A549 (cell line): ENCODE measurements around the gene CNGA1. TPM values are rescaled to one million over a fixed set of nuclear protein-coding genes. Genes with fewer than 3 reads are reported as not detected.

ENCODE experiments used
- ATAC-seq, 2 experiments: fragments of 200-7000 bp in 1 of 2; fragments of >200 bp in 1 of 2; cut with Nextera tagmentation in 1 of 2; cut with Tn5 transposase in 1 of 2; 3 replicates each; pipeline versions ENCODE4 v1.8.0 to v1.9.1; 2018 to 2020; ENCODE audit warnings: mild to moderate bottlenecking in 1 of 2, moderate library complexity in 1 of 2
- CTCF ChIA-PET: fragments of 300-600 bp; sonication (Branson Sonifier 250); formaldehyde crosslinking; extraction: SDS; loops from one replicate; lab custom pipeline; 2021; ENCODE audit warnings: antibody characterized with exemption, inconsistent platforms; lab: Yijun Ruan, JAX
- POLR2A ChIA-PET: fragments of 350-600 bp; formaldehyde crosslinking; extraction: SDS; loops from one replicate; lab custom pipeline; 2021; ENCODE audit warnings: antibody characterized with exemption, inconsistent platforms; lab: Yijun Ruan, JAX
- DNase-seq, 2 experiments: peaks; one replicate each; pipeline versions ENCODE4 v3.0.0 to v3.0.0-alpha.2; 2011 to 2016; ENCODE audit warnings: low read depth in 1 of 2, low spot score in 1 of 2
- FAIRE-seq: peaks from 2 replicates; lab custom pipeline; 2011; peaks lifted over from hg19 to GRCh38; lab: Jason Lieb, UNC
- H3K27ac ChIP-seq, 2 experiments: fragments of >200 bp; sonication (Bioruptor Twin); formaldehyde crosslinking; 3 replicates each; pipeline ENCODE4 v1.5.1; 2016 to 2017
- H3K4me1 ChIP-seq: fragments of >200 bp; sonication (Bioruptor Twin); formaldehyde crosslinking; 3 replicates; pipeline ENCODE4 v1.6.1; 2016
- H3K4me2 ChIP-seq: fragments of >200 bp; sonication (Bioruptor Twin); formaldehyde crosslinking; 3 replicates; pipeline ENCODE4 v1.6.1; 2016
- H3K4me3 ChIP-seq: fragments of >200 bp; sonication (Bioruptor Twin); formaldehyde crosslinking; 3 replicates; pipeline ENCODE4 v1.5.1; 2016
- H3K9me3 ChIP-seq: fragments of >200 bp; sonication (Bioruptor Twin); formaldehyde crosslinking; 3 replicates; pipeline ENCODE4 v1.6.1; 2016
- CBX8 ChIP-seq: fragments of 200-600 bp; sonication (generic); IDR thresholded peaks from 2 replicates; pipeline ENCODE4 v1.6.1; 2016
- CHD2 ChIP-seq: fragments of 150-350 bp; IDR thresholded peaks from 2 replicates; pipeline ENCODE4 v1.6.1; 2014; ENCODE audit warnings: low read length; ENCODE audit not compliant: partially characterized antibody
- EHF ChIP-seq: fragments of 250-450 bp; sonication (Bioruptor Pico); IDR thresholded peaks from 2 replicates; pipeline ENCODE4 v1.5.0; 2020; ENCODE audit warnings: mild to moderate bottlenecking
- EHMT2 ChIP-seq: fragments of 200-600 bp; sonication (generic); IDR thresholded peaks from 2 replicates; pipeline ENCODE4 v1.6.1; 2016; ENCODE audit warnings: antibody characterized with exemption, low read depth, mild to moderate bottlenecking, moderate library complexity
- EP300 ChIP-seq, 2 experiments: fragments of >200 bp; sonication (Bioruptor Twin); formaldehyde crosslinking; IDR thresholded peaks; 2 replicates in 1 of 2; 3 replicates in 1 of 2; pipeline ENCODE4 v1.6.1; 2016 to 2017
- ESRRA ChIP-seq: fragments of 150-350 bp; IDR thresholded peaks from 2 replicates; pipeline ENCODE4 v1.6.1; 2014; ENCODE audit warnings: mild to moderate bottlenecking, low read length, borderline replicate concordance
- FOSL2 ChIP-seq, 2 experiments: fragments of 450-650 bp in 1 of 2; fragments of >200 bp in 1 of 2; sonication (Bioruptor Twin) in 1 of 2; formaldehyde crosslinking; IDR thresholded peaks; 2 replicates each; pipeline versions ENCODE4 v1.5.0 to v1.6.1; 2016 to 2020; ENCODE audit warnings: mild to moderate bottlenecking in 1 of 2, moderate library complexity in 1 of 2
- FOXS1 ChIP-seq: fragments of 250-450 bp; sonication (Bioruptor Pico); IDR thresholded peaks from 2 replicates; pipeline ENCODE4 v1.5.0; 2020; ENCODE audit warnings: mild to moderate bottlenecking, moderate library complexity
- HDAC2 ChIP-seq: fragments of 200-600 bp; sonication (generic); IDR thresholded peaks from 2 replicates; pipeline ENCODE4 v1.6.1; 2016
- HEYL ChIP-seq: fragments of 250-450 bp; sonication (Bioruptor Pico); IDR thresholded peaks from 2 replicates; pipeline ENCODE4 v1.8.0; 2021; ENCODE audit warnings: mild to moderate bottlenecking, moderate library complexity
- HOXB5 ChIP-seq: fragments of 250-450 bp; sonication (Bioruptor Pico); IDR thresholded peaks from 2 replicates; pipeline ENCODE4 v1.5.0; 2020; ENCODE audit warnings: mild to moderate bottlenecking, moderate library complexity
- JUNB ChIP-seq: fragments of >200 bp; sonication (Bioruptor Twin); formaldehyde crosslinking; IDR thresholded peaks from 2 replicates; pipeline ENCODE4 v1.6.1; 2016
- KDM1A ChIP-seq: fragments of 200-600 bp; sonication (generic); IDR thresholded peaks from 2 replicates; pipeline ENCODE4 v1.6.1; 2016; ENCODE audit warnings: low read depth, mild to moderate bottlenecking
- MYC ChIP-seq: IDR thresholded peaks from 2 replicates; pipeline ENCODE4 v1.6.1; 2012; ENCODE audit warnings: mild to moderate bottlenecking, inconsistent platforms, low read length, improper control_type of control experiment, borderline replicate concordance
- NFE2L2 ChIP-seq: fragments of 150-350 bp; conservative IDR thresholded peaks from 2 replicates; pipeline ENCODE4 v1.6.1; 2014; ENCODE audit warnings: low read length
- NR3C1 ChIP-seq: fragments of >200 bp; sonication (Bioruptor Twin); formaldehyde crosslinking; IDR thresholded peaks from 3 replicates; pipeline ENCODE4 v1.6.1; 2017
- PHF8 ChIP-seq: fragments of 200-600 bp; sonication (generic); IDR thresholded peaks from 2 replicates; pipeline ENCODE4 v1.6.1; 2016; ENCODE audit warnings: low read depth, mild to moderate bottlenecking, antibody characterized with exemption, moderate library complexity, borderline replicate concordance
- RAD21 ChIP-seq, 2 experiments: fragments of >200 bp in 1 of 2; sonication (Bioruptor Twin) in 1 of 2; formaldehyde crosslinking in 1 of 2; IDR thresholded peaks in 1 of 2; conservative IDR thresholded peaks in 1 of 2; 2 replicates in 1 of 2; 3 replicates in 1 of 2; pipeline ENCODE4 v1.6.1; 2012 to 2018; ENCODE audit warnings: inconsistent platforms in 1 of 2
- RFX5 ChIP-seq: fragments of 450-650 bp; IDR thresholded peaks from 2 replicates; pipeline ENCODE4 v1.7.1; 2014; ENCODE audit warnings: antibody characterized with exemption, mild to moderate bottlenecking, moderate library complexity
- SMC3 ChIP-seq: fragments of >200 bp; sonication (Bioruptor Twin); formaldehyde crosslinking; IDR thresholded peaks from 3 replicates; pipeline ENCODE4 v1.6.1; 2018; ENCODE audit warnings: inconsistent platforms
- TFCP2L1 ChIP-seq: fragments of 250-450 bp; sonication (Bioruptor Pico); IDR thresholded peaks from 2 replicates; pipeline ENCODE4 v1.5.0; 2021; ENCODE audit warnings: mild to moderate bottlenecking
- ZFP36 ChIP-seq: fragments of 450-650 bp; IDR thresholded peaks from 2 replicates; pipeline ENCODE4 v1.6.1; 2014; ENCODE audit warnings: borderline replicate concordance; ENCODE audit not compliant: partially characterized antibody
- WGBS: methylation state at CpG from one replicate; pipeline ENCODE4 v1.1.6; 2017; ENCODE audit errors: missing lambda C conversion rate; 5-methylcytosine and 5-hydroxymethylcytosine counted together
- polyA plus RNA-seq, 4 experiments: library from polyadenylated mRNA; depleted of rRNA in 3 of 4; stranded (reverse); fragments of >200 nt; fragmentation: RNase III in 1 of 4; extraction: RNeasy Plus Mini Kit Qiagen cat#74134 plus additional on column Dnase treatment in 1 of 4; gene quantifications; 2 replicates in 3 of 4; 3 replicates in 1 of 4; pipeline ENCODE4 v1.2.3, GENCODE V29; 2011 to 2017
- TF ChIP-seq, protein P1 (sequence below): IDR thresholded peaks from 2 replicates; pipeline ENCODE4 v1.6.1; 2012
- TF ChIP-seq, protein P2 (sequence below): fragments of 200-600 bp; sonication (generic); IDR thresholded peaks from 2 replicates; pipeline ENCODE4 v1.6.1; 2016; ENCODE audit warnings: antibody characterized with exemption, mild to moderate bottlenecking, moderate library complexity

The CNGA1 gene
- polyA plus RNA-seq, 2 of the 4 experiments (the other 2 are of a cell fraction): 0.12 TPM; not detected in 1

DNA sequence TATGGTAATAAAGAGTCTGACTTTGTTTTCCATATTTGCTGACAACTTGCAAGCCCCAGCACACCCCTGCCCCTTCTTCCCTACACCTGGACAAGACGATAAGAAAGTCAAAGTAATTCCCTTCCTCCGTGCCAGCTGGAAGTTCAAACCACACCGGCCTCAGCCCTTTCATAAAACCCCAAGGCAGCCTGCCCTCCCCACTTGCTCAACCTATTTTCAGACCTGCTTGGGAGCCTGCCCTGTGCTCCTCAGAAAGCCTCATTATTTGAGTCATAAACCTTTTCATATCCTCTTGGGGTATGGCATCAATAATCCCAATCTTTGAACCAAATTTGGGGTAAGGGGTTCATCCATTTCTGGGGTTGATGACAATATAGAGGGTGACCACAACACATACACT lies 29.6 kb upstream of the CNGA1 start:
- WGBS: 26% methylated on average over 3 of the region's 3 CpGs
- no peak overlapping the region for H3K27ac ChIP-seq
- no peak for ATAC-seq
- no peak for FAIRE-seq
- ChIA-PET POLR2A (no interaction called here), CTCF (interaction anchor here (0.6 kb wide), 1 partner anchor 377 kb away, joined by 3 read pairs; no protein-coding TSS in a partner anchor)
- no peak overlapping the region for H3K4me2 ChIP-seq
- no peaks in the 10 kb centered on the region for H3K9me3 ChIP-seq
- no peak overlapping the region for H3K4me3 ChIP-seq
- DNase-seq: no peak
- H3K4me1 ChIP-seq: no peaks in the 10 kb centered on the region
- no peak for TF ChIP-seq RAD21 (conservative IDR thresholded peaks at IDR 0.05 in 1 of 2, IDR thresholded peaks at IDR 0.05 in 1 of 2)
- TF ChIP-seq ESRRA: no peak
- no peak for TF ChIP-seq FOSL2 (IDR thresholded peaks at IDR 0.05)
- TF ChIP-seq FOSL2 (CRISPR knock-in tag; IDR thresholded peaks at IDR 0.05): no peak
- TF ChIP-seq FOXS1 (CRISPR knock-in tag): no peak
- TF ChIP-seq, protein P1, sequence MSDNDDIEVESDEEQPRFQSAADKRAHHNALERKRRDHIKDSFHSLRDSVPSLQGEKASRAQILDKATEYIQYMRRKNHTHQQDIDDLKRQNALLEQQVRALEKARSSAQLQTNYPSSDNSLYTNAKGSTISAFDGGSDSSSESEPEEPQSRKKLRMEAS: no peak
- TF ChIP-seq EHMT2: no peak
- TF ChIP-seq SMC3: no peak
- TF ChIP-seq ZFP36: no peak
- no peak for TF ChIP-seq NFE2L2
- no peak for TF ChIP-seq NR3C1
- TF ChIP-seq TFCP2L1 (CRISPR knock-in tag): no peak
- TF ChIP-seq, protein P2, sequence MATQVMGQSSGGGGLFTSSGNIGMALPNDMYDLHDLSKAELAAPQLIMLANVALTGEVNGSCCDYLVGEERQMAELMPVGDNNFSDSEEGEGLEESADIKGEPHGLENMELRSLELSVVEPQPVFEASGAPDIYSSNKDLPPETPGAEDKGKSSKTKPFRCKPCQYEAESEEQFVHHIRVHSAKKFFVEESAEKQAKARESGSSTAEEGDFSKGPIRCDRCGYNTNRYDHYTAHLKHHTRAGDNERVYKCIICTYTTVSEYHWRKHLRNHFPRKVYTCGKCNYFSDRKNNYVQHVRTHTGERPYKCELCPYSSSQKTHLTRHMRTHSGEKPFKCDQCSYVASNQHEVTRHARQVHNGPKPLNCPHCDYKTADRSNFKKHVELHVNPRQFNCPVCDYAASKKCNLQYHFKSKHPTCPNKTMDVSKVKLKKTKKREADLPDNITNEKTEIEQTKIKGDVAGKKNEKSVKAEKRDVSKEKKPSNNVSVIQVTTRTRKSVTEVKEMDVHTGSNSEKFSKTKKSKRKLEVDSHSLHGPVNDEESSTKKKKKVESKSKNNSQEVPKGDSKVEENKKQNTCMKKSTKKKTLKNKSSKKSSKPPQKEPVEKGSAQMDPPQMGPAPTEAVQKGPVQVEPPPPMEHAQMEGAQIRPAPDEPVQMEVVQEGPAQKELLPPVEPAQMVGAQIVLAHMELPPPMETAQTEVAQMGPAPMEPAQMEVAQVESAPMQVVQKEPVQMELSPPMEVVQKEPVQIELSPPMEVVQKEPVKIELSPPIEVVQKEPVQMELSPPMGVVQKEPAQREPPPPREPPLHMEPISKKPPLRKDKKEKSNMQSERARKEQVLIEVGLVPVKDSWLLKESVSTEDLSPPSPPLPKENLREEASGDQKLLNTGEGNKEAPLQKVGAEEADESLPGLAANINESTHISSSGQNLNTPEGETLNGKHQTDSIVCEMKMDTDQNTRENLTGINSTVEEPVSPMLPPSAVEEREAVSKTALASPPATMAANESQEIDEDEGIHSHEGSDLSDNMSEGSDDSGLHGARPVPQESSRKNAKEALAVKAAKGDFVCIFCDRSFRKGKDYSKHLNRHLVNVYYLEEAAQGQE: no peak
- TF ChIP-seq EP300 (IDR thresholded peaks at IDR 0.05): no peak
- no peak for TF ChIP-seq EHF (CRISPR knock-in tag)
- TF ChIP-seq JUNB: no peak
- no peak for TF ChIP-seq CHD2
- no peak for TF ChIP-seq HDAC2

DNA sequence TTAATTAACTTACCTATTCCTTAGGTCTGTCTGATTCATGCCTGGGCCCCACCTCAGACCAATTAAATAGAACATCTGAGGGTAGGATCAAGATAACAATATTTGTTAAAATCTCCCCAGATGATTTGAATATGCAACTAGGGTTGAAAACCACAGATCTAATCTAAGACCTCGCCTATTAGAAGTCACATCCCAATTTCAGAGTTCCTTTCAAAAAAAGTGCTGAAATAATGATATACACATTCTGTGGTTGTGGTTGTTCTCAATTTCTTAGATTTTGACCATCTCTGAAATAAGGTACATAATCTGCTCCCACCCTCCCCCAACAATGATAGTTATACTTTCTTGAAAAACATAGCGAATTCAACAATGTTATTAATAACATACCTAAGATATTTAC lies 27.8 kb upstream of the CNGA1 start:
- no peak for ATAC-seq
- CTCF ChIA-PET: no interaction called here
- Histone ChIP-seq H3K4me3 (no peak overlapping the region), H3K4me1 (no peaks in the 10 kb centered on the region), H3K9me3 (no peaks in the 10 kb centered on the region), H3K4me2 (no peak overlapping the region), H3K27ac (no peak overlapping the region)
- no peak for DNase-seq
- no peak for FAIRE-seq
- WGBS: 79% methylated on average over 2 of the region's 2 CpGs
- POLR2A ChIA-PET: no interaction called here
- TF ChIP-seq CBX8 (no peak), HOXB5 (no peak), RFX5 (no peak), PHF8 (no peak), KDM1A (no peak), MYC (no peak), EP300 (IDR thresholded peaks at IDR 0.05) (no peak), HEYL (CRISPR knock-in tag) (no peak), HDAC2 (no peak)
